Activated T-cell treated with anti-CD3 and anti-CD28 coated beads for 48 hours (primary cell): ENCODE measurements around the gene CUBN.
A peak's percentile ranks its signal among the peaks of the same experiment; 100 is the strongest.
"Not testable (repeated sequence)": the region's sequence is repeated elsewhere in the genome, so short reads cannot be mapped to it uniquely, and the experiment has no call there.

Experiments
- DNase-seq: peaks from one replicate; pipeline ENCODE4 v3.0.0-alpha.2; 2020; ENCODE audit warnings: low read depth

The CUBN gene

DNA sequence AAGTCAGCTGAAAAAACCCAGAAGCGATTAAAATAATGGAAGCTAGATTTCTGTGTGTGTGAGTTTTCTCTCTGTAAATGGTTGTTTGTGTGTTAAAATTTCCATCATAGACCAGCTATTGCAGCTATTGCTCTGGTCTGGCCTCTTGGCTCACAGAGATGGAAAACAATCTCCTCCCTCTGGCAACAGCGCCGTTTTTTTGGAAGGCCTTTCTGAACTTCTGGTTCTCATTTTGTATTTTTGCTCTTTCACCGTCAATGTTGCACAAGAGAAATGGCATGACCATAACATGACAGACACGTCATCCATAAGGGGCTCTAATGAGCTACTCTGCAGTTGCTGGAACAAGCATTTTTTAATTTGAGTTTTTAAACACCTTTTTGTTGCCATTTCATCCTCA, 91.0 kb downstream of the CUBN start:
- no peak for DNase-seq

DNA sequence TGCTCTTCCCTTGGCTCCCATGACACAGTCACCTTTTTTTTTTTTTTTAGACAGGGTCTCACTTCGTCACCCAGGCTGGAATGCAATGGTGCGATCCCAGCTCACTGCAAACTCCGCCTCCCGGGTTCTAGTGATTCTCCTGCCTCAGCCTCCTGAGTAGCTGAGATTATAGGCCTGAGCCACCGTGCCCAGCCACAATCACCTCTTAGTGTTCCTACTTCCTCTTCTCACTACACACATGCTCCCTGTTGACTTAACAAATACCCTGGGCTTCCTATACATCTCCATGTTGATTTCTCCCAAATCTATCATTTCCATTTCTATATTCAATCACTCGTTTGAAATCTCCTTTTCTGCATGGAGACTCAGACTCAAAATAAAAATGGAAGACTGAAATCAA, 91.7 kb downstream of the CUBN start:
- no peak for DNase-seq

DNA sequence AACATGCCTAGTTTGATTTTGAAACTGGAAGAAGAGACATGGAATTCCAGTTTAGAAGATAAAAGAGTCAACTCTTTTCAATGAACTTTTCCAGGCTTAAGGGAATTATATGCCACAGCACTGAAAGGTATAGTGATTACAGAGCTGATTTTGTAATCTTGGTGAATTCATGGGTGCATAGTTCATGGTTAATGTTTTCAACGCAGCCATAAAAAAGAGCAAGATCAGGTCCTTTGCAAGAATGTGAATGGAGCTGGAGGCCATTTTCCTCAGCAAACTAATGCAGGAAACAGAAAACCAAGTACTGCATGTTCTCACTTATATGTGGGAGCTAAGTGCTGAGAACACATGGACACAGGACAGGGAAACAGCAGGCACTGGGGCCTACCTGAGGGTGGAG, 94.2 kb downstream of the CUBN start:
- no peak for DNase-seq

DNA sequence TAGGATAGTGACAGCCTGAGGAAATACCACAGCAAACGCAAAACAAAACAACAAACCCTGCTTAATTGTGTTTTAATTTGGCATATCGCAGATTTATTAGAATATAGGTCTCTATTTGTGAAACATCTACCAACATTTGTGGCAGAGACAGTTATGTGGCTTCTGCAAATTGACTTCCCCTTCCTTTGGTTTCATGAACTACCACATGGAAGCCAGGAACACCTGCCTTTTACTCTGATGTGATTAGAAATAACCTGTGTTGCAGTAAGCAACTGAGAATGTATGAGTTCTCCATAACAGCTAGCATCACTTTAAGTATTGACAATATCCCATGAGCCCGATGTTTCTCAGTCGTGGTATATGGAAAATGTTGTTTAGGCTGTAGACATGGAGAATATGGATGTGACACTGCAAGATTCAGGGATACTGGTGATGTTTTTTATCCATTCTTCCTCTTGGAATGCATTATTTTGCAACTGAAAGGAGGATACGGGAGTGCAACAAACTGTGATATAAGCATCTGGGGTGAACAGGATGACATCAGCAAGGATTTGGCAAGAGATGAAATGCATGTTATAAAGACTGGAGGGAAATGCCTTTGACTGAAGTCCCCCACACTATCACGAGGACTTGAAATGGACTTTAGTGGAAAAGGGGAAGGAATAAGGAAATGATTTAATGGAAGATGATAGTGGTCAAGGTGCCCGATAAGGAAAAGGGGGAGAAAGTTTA, 95.9 kb downstream of the CUBN start:
- DNase-seq, result no peak

DNA sequence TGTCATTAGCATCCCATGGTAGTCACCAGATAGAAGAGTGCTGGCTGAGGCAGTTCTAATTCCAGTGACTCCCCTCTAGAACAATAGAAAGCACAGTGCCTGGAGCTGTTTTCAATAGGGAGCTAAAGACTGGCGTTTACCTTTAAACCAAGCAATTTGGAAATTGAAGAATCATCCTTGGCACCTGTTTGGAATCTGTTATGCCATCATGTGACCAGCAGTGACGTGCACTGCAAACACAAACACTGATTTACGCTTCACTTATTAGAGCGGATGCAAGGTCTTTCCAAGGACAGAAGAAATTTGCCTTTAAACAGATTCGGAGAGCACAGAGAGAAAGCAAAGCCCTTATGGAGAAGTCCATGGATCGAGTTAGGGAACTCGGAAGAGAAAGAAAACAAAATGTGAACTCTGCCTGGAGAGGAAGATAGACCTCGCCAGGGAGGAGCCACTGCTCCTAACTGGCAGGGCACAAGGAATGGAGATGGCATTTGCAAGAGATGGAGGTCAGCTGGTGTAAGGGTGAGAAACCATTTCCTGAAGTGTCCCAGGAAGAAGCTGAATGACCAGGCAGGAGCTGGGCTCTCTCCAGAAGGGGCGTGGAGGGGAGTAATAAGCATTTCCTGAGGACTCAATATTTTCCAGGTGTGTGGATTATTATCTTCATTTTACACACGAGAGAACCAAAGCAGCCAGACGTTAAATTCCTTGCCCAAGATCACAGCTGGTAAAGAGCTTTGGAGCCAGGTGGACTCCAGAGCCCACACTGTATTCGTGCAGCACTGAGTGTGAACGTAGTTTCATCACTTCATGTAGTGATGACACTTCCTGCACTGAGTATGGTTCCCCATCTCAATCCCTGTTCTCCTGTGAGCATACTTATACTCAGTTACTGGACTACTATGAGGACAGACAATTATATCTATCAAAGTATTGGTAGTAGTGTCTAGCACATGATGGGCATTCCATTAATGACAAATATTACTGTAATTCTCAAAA, 97.7 kb downstream of the CUBN start:
- no peak for DNase-seq

DNA sequence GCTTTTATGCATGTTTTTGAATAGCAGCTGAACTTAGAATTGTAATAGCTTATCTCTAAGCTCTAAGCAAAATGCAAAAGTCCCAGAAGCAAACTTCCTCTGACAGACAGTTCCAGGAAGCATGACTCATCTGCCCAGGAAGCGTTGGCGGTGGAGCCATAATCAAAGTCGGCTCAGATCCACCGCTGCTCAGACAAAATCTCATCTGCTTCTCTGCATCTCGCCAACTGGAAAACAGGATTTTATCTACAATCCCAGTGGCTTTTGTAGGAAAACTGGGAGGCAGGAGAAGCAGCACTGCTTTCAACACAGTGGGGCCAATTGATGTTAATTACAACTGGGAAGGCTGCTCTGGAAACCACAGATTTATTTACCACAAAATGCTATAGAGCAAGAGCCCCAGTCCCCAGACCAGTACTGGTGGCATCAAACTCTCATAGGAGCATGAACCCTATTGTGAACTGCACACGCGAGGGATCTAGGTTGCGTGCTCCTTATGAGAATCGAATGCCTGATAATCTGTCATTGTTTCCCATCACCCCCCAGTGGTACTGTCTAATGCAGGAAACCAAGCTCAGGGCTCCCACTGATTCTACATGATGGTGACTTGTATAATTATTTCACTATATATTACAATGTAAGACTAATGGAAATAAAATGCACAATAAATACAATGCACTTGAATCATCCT, 99.9 kb downstream of the CUBN start:
- peak; percentile 75 for DNase-seq

DNA sequence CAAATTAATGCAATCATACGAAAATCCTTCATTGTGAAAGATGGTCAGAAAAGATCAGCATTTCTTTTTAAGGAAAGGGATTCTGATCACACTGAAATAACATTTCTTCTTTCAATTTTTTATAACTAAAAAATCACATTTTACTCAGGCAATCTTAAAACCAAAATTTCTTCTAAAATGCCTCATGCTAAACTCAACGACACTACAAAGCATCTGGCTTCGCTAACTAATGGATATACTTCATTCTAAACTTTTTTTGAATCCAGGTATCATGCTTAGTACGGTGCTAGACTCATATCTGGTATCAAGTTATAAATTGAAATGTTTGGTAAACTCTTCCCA, 100.4 kb downstream of the CUBN start:
- DNase-seq, result no peak

DNA sequence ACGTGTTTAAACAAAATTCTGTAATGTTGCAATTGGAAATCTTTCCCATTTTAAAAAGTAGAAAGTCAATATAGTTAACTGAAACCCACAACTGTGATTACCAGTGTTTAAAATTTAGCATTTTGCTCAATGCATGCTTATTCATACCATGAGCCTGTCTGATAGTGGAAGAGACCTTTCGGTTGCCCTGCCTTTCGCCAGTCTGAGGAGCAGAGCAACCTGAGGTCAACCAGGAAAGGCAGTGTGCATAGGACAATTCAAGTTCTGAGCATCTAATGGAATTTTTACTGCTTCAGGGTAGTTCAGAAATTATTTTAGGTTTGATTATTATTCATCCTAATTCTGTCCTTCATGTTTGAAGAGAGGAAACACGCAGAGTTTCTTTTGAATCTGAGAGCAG, 100.8 kb downstream of the CUBN start:
- no peak for DNase-seq

DNA sequence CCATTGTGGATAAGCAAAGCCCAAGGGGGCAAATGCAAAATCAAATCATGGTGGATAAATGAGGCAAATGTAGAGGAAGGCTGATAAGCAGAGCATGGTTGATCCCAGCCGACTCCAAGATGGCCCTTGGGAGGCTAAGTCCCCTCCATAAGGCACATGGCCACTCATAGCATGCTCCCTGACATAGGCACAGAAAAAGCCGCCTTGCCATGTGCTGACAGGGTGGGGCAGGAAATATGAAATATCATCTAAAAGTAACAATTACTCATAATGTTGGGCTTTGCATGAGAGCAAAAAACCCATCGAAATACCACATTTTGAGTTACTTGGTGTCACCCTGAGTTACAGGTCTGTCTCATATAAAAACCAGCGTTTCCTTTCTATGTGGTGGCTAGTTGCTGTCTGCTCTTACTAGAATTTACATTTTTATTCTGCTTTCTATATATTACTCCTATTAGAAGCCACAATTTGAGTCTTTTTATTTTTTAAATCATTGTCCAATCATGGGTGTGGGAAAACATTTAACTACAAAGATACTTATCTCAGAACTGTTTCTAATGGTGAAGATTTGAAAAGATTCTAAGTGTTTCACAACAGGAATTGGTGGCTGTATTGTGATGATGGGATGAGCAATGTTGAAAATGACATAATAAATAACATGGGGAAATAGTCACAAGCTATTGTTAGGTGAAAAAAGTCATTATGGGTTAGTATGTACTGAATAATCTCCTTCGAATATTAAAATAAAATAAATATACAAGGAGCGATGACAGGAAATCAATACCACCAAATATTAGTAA, 102.7 kb downstream of the CUBN start:
- DNase-seq, result peak; percentile 62

DNA sequence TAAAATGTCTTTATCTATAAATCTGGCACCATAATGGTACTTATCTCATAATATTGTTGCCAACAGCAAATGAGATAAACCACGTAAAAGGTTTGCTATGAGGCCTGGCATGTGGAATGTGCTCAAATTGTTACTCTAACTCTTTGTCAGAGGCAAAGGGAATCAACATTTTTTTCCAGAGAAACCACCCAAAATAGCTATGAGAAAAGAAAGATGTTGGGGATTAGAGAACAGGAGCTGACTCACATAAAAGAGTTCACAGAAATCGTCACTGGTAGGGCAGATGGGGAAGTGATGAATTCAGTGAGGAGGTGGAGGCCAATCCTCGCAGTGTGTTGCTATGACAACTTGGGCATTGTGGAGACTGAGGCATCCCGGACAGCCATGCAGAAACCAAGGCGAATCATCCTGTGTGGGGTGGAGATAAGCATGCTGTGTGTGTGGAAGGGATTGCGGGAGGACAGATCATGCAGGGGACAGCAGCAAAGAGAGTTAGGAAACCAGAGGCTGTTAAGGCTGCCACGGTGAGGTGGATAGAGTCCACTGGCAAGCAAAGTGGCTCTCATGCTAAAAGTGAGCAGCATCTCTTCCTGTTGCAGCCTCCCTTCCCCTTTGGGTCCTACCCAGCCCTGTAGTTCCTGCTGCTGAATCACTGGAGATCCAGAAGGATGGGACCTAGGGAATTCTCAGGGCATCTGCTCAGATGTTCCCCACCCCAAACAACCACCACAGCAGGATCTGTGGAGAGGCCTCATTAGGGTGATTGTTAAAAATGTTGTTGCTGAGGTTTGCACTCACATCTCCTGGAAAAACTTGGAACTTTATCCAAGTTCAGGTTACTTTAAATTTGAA, 103.9 kb downstream of the CUBN start:
- DNase-seq, result peak; percentile 76

DNA sequence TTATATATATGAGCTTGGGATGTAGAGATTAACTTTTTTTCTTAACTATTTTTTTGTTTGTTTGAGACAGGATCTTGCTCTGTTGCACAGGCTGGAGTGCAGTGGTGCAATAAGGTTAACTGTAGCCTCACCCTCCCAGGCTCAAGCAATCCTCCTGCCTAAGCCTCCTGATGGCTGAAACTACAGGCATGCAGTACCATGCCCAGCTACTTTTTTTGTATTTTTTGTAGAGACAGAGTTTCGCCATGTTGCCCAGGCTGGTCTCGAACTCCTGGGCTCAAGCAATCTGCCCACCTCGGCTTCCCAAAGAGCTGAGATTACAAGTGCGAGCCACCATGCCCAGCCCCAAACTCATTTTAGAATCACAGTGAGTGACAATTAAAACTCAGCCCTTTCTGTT, 105.2 kb downstream of the CUBN start:
- no peak for DNase-seq

DNA sequence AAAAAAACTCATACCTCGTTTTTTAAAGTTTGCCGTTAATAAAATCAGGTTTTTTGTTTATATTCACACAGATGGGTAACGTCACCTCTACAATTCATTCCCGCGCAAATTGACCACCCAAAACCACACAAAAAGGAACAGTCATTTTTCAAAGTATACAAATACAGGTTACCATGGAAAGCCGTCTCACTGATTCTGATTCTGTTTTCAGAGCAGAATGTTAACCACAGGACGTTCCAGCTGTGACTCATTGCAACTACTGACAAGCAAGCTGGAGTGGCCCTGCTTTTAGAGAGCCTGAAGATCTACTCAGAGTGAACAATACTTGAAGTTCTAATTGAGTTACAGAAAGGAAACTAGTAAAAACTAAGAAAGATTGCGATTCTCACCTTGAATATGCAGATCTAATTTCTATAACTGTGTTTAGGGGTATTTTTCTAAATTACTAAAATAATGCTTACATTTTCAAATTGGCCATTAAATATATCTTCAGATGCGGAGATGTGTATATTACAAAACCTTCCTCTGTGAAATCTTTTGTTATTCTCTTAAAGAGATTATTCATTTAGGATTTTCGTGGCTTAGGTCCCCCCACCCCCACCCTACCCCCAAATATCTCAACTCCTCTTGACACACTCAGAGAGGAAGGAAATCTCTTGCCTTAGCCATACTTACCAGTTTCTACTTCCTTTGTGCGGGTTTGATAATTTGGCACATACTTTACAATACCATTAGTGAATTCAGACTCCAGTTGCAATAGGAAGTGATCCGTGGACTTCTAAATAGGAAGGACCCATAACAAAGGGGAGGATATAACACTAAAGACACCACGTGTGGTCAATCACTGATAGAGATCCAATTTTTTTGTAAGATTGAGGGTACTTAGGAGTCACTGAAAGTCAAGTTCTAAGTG, 106.0 kb downstream of the CUBN start:
- DNase-seq, result peak; percentile 50

DNA sequence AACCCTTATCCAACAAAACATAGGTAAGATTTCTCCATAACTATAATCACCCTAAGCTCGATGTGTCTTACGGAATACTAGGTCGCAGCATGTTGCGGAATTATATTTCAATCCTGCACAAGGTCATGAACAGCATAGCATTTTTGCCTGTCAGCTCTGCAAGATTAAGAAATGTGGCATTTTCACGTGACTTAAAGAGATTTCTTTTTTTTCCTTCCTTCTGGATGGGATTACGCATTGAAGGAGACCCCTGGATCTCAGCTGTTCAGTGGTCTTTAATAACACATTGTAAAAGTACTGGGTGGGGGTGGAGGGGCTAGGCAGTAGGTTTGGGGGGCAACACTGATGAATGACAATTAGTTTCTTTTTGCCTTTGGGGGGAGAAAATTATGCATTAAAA, 106.7 kb downstream of the CUBN start:
- DNase-seq, result no peak

DNA sequence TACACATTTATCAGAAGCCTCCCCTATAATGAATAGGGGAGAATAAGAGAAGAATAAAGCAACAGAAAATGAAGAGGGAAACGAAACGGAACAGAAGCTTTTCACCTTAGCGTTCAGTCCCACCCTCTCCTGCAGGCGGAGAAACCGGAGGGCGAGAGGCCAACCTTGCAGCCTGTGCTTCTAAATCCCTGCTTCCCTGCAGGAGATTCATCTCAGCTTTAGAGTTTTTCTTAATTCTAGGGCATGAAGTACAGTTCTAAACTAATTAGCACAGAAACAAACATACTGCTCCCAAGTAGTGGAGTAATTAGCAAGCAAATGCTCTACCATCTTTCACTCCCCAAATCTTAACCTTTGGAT, 107.2 kb downstream of the CUBN start:
- no peak for DNase-seq

DNA sequence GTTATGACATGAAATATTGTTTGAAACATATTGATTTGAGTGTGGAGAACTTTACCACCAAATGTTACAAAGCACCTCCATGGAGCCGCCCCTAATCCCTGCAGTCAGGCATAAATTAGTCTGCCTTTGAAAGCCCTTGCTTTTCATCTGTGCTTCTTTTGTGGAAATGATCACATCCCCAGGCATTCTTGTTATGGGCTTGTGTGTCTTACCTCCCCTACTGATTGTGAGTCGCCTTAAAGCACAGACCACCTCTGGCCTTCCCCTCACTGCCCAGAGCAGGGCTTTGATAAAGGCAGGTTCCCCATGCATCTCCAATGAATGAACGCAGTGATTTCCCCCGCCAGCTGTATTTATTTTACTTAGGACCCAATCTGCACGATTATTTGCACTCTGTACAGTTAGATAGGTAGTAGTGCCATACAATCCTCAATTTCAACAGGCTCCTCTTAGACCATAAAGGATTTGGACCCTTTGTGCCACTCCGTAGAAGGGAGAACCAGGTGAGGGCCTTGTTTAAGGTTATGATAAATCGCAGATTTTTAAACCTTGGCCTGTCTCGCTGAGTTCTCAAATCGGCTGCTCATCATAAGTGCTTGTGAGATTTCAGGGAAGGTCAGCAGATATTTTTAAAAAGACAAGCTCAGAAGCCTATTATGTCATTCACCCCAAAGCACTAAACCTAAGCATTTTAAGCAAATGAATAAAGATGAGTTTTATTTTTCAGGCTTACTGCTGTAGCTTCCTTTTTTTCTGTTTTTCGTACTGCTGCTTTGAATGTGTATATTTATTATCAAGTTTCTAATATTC, 107.8 kb downstream of the CUBN start:
- DNase-seq, result no peak

DNA sequence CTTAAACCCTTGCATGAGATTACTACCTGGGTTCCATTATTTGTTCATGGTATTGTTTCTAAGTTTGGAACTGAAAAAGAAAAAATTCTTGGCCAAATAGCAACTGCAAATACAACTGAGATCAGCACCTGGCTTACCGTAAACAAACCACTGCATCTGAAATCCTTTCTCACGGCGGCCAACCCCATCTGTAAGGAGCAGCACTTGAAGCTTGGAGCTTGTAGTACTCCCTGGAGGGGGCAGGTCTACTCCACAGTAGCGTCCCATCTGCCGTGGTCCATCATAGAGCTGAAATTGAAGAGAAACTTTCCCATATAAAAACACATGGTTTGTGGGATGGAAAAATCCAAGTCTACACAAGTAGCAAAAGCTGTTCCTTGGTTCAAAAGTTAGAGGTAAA, 109.9 kb downstream of the CUBN start:
- DNase-seq, result no peak

DNA sequence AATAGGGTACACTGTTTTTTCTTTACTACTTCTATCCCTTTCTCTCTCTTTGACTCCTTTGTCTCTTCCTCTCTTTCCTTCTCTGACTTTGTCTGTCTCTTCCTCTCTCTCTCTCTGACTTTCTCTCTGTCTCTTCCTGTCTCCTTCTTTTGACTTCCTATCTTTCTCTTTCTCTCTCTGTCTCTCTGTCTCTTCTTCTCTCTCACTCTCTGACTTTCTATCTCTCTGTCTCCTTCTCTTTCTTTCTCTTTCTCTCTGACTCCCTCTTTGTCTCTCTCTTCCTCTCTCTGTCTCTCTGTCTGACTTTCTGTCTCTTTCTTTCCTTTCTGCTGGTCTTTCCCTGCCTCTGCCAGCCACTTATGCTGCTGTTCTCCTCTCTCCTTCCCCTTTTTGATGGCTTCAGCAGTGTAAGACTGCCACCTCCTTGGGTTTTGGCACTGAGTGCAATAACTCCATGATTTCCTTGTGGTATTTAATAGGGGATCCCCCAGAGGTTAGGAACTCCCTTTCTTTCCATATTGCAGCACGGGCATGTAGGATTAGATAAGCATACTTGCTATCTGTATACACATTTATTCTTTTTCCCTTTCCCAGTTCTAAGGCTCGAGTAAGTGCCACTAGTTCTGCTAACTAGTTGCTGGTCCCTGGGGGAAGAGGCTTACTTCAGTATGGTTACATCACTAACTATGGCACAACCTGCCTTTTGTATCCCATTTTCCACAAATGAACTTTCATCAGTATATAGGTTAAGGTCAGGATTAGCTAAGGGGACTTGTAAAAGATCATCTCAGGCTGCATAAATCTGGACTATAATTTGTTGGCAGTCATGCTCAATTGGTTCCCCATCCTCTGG, 116.3 kb downstream of the CUBN start:
- DNase-seq, result not testable (repeated sequence)

DNA sequence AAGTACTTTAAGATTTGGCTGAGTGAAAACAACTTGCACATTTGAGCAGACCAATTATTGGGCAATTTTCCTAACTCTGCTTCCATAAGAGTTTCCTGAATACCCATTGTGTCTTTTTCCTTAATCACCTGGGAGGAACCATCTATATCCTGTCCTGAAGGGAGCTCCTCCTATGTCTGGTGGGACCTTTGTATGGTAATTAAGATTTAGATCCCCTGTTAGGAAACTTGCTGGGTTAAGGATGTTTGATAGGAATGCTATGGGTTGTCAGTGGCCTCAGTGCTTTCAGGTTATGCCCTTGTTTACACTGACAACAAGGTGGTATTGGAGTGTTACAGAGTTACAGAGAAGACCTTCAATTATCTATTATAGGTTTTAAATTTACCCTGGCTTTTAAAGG, 116.9 kb downstream of the CUBN start:
- not testable (repeated sequence) for DNase-seq
